Panc1 (cell line): ENCODE measurements around the gene GALNT10.

ENCODE experiments used
- CTCF ChIP-seq: fragments of 450-650 bp; IDR thresholded peaks from 2 replicates; pipeline ENCODE4 v1.5.1; 2017; ENCODE audit warnings: mild to moderate bottlenecking
- POLR2AphosphoS5 ChIP-seq: IDR thresholded peaks from 2 replicates; pipeline ENCODE4 v1.6.1; 2012; ENCODE audit warnings: mild to moderate bottlenecking, low read depth, low read length, moderate library complexity
- SIN3A ChIP-seq: IDR thresholded peaks from 2 replicates; pipeline ENCODE4 v1.6.1; 2012; ENCODE audit warnings: low read depth, mild to moderate bottlenecking, low read length, moderate library complexity, borderline replicate concordance; ENCODE audit not compliant: insufficient read depth
- TCF7L2 ChIP-seq: IDR thresholded peaks from 2 replicates; pipeline ENCODE4 v1.6.1; 2011; ENCODE audit warnings: mild to moderate bottlenecking, low read depth, low read length, inconsistent platforms
- TF ChIP-seq, protein P1 (sequence below), 2 experiments: IDR thresholded peaks; 2 replicates each; pipeline ENCODE4 v1.6.1; 2011 to 2012; ENCODE audit warnings: low read depth in 2 of 2, control low read depth in 1 of 2, low read length in 1 of 2, mild to moderate bottlenecking in 1 of 2, moderate library complexity in 1 of 2; ENCODE audit not compliant: insufficient read depth in 1 of 2

- TF ChIP-seq CTCF: no peak
- TF ChIP-seq POLR2AphosphoS5: no peak
- TF ChIP-seq, protein P1, sequence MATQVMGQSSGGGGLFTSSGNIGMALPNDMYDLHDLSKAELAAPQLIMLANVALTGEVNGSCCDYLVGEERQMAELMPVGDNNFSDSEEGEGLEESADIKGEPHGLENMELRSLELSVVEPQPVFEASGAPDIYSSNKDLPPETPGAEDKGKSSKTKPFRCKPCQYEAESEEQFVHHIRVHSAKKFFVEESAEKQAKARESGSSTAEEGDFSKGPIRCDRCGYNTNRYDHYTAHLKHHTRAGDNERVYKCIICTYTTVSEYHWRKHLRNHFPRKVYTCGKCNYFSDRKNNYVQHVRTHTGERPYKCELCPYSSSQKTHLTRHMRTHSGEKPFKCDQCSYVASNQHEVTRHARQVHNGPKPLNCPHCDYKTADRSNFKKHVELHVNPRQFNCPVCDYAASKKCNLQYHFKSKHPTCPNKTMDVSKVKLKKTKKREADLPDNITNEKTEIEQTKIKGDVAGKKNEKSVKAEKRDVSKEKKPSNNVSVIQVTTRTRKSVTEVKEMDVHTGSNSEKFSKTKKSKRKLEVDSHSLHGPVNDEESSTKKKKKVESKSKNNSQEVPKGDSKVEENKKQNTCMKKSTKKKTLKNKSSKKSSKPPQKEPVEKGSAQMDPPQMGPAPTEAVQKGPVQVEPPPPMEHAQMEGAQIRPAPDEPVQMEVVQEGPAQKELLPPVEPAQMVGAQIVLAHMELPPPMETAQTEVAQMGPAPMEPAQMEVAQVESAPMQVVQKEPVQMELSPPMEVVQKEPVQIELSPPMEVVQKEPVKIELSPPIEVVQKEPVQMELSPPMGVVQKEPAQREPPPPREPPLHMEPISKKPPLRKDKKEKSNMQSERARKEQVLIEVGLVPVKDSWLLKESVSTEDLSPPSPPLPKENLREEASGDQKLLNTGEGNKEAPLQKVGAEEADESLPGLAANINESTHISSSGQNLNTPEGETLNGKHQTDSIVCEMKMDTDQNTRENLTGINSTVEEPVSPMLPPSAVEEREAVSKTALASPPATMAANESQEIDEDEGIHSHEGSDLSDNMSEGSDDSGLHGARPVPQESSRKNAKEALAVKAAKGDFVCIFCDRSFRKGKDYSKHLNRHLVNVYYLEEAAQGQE (IDR thresholded peaks at IDR 0.05; ENCODE audit: insufficient read depth in 1 of 2, low read depth in 2 of 2, low read length in 1 of 2): no peak
- TF ChIP-seq SIN3A: no peak
- TF ChIP-seq TCF7L2: no peak
These were observed 203.8 kb downstream of the GALNT10 start for GRCh38 chr5:154394307-154394706.
